NCI-H510A treated with DMSO at 0.1 percent for 48 hours (cell line): ENCODE data around the gene HDHD3.
A peak's percentile ranks its signal among the peaks of the same experiment; 100 is the strongest.
"Not testable (repeated sequence)": the region's sequence is repeated elsewhere in the genome, so short reads cannot be mapped to it uniquely, and the experiment has no call there.

Experiments used
- DNase-seq: peaks from one replicate; lab custom pipeline; 2025; lab: John Stamatoyannopoulos, UW

The HDHD3 gene

DNA sequence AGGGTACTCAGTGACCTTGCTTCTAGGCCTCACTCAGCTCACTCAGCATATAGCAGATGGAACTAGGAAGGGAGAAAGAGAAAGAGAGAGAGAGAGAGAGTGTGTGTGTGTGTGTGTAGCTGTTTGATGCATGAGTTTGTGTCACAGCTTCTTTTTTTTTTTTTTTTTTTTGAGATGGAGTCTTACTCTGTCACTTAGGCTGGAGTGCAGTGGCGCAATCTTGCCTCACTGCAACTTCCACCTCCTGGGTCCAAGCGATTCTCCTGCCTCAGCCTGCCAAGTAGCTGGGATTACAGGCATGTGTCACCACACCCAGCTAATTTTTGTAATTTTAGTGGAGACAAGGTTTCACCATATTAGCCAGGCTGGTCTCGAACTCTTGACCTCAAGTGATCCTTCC lies 11.1 kb downstream of the HDHD3 start:
- not testable (repeated sequence) for DNase-seq

DNA sequence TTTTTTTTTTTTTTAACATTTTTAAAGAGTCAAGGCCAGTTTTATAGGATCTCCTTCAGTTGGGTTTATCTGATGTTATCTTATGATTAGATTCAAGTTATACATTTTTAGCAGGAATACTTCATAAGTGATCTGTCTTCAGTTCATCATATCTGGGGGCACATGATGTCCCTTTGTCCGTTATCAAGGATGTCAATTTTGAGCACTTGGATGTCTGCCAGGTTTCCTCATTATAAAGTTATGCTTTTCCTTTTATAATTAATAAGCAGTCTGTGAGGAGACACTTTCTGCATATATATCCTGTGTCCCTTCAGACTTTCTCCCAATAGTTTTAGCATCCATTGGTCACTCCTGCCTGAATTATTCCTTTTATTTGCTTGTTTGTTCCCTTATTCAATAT lies 11.8 kb downstream of the HDHD3 start:
- DNase-seq: no peak

DNA sequence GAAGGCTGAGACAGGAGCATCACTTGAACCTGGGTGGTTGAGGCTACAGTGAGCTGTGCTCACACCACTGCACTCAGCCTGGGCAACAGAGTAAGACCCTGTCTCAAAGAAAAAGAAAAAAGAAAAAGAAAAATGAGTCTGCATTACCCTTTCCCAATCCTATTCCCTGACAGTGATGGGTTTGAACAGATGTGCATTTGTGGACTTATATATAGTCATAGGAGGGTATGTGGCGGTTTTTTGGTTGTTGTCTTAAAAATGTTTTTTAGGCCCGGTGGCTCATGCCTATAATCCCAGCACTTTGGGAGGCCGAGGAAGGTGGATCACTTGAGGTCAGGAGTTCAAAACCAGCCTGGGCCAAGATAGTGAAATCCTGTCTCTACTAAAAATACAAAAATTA lies 13.4 kb downstream of the HDHD3 start:
- DNase-seq: no peak

DNA sequence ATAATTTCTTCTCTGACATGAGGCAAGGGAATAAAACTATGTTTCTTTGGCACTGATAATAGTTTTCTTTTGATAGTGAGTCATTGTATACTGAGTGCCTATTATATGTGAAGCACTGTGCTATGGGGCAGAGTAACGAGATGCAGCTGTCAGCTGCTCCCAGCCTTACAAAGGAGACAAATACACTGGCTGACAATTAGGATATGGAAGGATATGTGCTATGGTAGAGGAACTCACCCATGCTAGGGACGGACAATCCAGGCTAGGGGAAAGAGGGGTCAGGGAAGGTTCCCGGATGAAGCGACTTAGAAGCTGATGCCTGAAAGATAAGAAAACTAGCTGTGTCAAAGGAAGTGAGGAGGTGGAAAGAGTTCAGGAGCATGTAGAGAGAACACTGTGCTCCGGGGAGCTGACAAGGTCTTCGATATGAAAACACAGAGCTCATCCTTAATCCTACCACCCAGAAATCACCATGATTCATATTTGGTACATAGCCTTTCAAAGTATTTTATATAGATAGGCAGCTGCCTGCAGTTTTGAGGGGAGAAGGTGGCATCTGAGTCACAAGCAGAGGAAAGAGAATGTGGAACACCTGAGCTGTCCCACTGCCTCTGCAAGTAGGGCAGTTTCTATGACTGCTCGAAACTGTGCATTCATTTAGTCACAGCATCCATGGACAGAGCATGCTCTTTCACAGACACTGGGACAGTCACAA lies 15.3 kb downstream of the HDHD3 start:
- no peak for DNase-seq

DNA sequence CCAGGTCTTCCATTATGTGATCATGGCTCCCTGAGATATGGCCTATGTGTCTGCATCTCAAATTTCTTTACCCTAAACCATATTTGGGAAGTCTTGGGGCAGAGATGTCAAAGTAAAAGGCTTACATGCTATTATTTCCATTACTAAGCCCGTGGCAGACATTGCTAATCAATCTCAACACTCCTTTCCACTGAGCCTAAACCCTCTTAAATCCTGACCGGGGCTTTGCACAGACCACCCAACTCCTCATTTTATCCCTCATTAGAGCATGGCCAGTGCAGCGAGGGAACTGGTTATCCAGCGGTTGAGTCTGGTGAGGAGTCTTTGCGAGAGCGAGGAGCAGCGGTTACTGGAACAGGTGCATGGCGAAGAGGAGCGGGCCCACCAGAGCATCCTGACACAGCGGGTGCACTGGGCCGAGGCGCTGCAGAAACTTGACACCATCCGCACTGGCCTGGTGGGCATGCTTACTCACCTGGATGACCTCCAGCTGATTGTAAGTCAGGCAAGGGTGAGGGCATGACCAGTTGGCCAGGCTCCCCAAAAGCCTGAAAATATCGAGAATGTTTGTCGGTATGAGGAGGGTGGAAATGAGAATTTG lies 16.4 kb downstream of the HDHD3 start:
- no peak for DNase-seq

DNA sequence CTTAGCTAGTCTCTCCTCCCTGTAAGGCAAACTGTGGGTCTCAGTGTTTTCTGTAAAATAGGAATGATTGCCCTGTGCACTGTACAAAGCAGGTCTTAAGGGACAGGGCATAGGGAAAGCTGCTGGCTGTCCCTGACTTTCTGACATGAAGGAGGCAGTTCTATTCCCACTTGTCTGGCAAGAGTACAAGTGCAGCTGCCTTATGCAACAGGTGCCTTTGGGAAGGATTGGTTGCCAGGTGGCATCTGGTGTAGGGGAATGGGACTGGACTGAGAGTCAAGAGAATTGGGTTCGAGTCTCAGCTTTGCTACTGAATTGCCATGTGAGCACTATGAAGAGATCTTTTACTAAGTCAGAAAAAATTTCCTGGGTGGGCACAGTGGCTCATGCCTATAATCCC lies 17.4 kb downstream of the HDHD3 start:
- no peak for DNase-seq

DNA sequence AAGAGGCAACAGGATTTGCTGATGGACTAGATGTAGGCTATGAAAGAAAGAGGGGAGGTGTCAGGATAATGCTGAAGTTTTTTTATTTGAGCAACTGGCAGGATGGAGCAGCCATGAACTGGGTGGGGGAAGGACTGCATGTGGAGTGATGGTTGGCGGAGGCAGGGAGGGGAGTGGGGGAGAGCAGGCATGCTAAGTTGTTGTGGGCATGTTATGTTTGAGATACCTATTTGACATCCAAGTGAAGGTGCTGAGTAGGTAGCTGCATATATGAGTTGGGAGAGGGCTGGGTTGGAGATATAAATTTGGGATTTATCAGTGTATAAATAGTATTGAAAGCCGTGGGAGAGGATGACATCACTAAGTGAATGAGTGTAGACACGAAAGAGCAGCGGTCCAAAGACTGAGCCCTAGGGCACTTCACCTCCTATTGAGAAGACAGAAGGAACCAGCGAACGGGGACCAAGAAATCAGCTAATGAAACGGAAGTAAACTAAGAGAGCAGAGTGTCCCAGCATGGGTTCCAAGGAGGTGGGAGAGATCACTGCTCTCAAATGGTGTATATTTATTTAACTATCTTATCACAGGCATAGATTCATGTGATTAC lies 20.0 kb downstream of the HDHD3 start:
- DNase-seq: no peak

DNA sequence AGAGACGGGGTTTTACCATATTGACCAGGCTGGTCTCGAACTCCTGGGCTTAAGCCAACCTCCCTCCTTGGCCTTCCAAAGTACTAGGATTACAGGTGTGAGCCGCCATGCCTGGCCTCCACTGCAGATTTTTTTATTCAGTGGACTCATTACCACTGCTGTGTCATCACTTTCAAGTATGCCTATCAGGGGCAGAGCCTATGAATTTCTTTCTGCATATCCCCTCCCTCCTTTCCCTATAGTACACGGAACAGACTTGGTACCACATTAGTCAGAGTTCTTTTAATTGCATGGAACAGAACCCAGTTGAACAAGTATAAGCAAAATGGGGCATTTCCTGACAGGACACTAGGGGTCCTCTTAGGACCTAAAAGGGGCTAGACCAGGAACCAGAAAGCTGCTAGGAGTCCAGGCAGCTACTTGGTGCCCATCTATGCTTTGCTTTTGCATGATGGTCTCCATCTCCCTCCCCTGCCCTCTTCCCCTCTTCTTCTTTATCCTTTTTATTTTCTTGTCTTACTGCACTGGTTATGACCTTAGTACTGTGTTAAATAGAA lies 21.7 kb downstream of the HDHD3 start:
- DNase-seq: no peak

DNA sequence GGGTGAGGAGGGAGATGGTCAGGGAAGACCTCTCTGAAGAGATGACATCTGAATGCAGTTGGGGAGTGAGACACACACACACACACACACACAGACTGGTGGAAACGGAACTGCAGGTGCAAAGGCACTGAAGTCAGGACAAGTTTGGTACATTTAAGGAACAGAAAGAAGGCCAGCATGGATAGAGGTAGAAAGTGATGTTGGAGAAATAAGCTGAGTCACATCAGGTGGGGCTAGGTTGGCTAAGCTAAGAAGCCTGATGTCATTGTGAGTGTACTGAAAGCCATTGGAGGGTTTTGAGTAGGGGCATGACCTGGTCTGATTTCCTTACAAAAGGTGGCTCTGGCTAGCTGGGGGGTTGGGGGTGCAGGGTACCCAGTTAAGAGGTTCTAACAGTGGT lies 24.4 kb downstream of the HDHD3 start:
- no peak for DNase-seq

DNA sequence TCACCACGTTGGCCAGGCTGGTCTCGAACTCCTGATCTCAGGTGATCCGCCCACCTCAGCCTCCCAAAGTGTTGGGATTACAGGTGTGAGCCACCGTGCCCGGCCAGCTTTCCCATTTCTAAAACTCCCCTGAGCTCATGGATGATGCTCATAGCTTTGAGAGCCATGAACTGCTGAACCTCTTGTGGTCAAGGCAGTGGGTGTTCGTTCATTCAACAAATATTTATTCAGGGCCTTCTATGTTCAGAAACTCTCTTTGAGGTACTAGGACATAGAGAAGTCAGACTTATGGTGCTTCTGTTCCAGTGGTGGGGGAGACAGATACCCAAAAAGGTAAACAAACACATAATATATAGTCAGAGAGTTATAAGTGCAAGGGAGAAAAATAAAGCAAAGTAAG lies 24.8 kb downstream of the HDHD3 start:
- peak; percentile 38 for DNase-seq

DNA sequence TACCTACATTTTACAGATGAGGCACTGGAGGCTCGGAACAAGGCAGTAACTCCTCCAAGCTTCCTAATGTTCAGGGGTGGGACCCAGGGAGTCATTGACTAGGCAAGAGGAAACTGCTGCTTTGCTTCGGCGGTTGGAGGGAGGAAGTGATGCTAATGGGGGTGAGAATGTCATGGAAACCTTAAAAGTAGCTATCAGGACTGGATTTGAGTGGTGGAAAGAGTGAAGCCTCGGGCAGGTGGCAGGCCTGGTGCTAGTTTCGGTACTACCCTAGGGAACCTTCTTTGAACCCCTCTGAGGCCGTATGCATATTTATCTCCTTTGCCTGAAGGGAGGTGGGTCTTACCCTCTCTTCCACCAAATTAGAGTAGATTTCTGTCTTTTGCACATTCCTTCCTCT lies 25.8 kb downstream of the HDHD3 start:
- DNase-seq: no peak

DNA sequence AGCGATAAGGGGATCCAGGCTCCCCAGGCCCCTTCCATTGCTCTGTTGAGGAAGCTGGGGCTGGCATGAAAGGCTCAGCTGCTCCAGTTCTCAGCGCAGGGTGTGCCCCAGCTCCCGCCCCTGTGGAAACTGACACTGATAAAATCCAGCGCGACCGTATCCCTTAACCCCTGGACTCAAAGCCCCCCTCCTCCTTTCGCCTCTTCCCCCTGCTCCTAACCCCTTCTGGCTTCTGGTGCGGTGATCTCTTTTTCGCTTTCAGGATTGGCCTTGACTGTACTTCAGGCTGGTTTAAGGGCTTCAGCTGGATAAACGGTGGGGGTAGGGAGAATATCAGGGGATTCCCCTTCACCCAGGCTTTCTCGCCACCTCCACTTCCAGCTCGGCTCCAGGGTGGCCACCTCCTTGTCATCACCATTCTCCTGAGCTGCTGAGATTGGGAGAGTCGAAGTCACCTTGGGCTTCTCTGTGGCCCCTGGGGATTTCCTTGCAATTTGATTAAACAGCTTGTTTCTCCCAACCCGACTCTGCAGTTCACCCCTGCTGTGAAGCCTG lies 26.6 kb downstream of the HDHD3 start:
- peak; percentile 27 for DNase-seq

DNA sequence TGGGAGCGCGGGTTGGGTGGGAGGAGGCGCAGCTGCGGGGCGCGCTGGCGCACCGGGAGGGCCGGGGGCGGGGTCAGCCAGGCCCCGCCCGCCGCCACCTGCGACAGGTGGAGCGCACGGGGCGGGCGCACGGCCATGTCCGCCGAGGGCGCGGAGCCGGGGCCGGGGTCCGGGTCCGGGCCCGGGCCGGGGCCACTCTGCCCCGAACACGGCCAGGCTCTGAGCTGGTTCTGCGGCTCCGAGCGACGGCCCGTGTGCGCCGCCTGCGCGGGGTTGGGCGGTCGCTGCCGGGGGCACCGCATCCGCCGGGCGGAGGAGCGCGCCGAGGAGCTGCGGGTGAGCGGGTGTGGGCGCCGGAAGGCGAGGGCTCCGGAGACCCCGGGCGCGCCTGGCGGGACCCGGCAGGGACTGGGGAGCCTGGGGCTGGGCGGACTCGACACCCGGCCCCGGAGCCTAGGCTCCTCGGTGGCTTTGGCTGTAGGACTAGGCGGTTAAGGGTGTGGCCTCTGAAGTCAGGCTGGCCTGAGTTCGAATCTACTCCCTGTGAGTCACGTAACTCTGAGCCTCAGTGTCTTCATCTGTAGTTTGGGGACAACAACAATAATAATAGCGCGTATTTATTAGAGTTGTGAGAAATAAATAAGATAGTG lies 27.2 kb downstream of the HDHD3 start, which contains the start of gene BSPRY:
BSPRY (plus strand) TSS at position 97 of the 650 bp plus-strand sequence; CDS start at position 136, 39 bp downstream.
- DNase-seq: peak; percentile 56

DNA sequence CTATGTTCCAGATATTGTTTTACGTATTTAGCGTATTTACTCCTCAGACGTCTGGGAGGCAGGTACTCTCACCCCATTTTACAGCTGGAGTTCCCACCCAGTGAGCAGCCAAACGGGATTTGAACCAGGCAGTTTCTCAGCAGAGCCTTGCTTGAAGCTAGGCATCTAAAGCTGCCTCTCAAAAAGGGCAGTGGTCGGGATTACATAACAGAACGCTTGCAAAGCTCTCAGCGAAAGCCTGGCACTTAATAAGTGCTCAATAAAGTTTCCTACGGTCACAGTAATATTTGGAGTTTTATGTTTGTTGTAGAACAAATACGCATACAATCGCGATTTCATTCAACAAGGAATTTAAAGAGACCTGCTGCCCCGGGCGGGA lies 27.7 kb downstream of the HDHD3 start:
- DNase-seq: peak; percentile 56

DNA sequence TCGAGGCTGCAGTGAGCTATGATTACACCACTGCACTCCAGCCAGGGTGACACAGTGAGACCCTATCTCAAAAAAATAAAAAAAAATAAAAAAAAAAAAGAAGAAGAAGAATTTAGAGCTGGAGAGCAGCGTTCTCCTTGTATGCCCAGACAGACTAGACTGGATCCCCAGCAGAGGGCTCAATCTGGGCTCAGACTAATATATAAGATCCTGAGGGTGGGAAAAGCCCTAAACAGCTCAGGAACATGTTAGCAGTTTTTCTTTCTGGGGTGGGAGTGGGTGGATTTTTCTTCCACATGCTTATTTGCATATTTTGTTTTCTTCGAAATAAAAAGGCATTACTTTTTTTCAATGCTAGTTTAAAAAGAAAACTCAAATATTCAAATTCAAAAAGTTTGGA lies 28.3 kb downstream of the HDHD3 start:
- no peak for DNase-seq

DNA sequence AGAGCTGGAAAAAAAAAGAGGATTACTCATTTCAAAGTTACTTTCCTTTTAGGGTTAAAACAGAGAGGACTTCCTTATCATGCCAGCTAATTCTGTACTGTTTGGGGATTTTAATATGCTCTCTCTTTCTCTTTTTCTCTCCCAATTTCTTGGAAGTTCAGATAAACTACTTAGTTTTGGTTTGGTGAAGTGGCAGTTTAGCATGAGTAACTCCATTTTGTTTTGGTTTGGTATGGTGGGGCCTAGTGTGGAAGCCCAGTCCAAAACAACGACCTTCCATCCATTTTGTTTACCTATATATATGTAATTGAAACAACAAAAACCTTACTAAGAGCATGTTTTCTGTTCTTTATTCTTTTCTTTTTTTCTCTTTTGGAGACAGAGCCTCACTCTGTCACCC lies 31.1 kb downstream of the HDHD3 start:
- no peak for DNase-seq

DNA sequence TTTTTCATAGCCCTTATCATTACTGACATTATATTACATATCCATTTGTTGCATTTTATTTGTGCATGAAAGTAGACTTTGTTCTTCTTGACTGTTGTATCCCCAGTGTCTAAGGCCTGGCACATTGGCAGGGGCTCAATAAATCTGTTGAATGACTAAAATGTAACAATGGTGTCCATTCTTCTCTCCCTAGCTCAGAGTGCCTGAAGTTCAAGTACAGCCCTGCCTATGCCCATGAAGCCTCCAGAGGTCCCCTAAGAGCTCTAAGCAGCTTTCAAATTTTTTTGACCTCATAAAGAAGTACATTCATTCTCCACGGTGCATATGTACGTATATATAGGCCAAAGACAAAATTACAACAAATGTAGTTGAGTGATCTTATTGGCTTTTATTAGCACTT lies 31.6 kb downstream of the HDHD3 start:
- DNase-seq: no peak

DNA sequence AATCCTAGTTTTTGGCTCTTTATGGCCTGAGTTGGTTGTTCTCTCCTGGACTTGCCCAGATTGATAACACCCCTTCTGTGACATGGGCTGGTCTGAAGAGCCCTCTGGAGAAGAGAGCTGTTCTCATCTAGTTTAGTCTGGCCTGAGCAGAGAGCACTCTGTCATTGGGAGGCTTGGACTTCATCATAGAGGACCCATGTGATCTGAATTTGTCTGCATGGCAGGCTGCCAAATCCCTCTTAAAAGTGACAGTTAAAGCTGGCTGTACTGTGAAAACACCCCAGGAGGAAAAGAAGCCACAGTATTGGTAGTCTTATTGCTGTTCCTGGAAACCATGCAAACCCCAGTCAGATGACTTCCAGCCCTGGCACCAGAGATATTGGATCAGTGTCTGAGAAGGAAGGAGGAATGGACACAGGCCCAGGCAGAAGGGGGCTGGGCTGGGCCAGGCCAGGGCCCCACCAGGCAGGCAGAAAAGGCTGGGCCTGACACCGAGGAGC lies 33.0 kb downstream of the HDHD3 start:
- peak; percentile 97 for DNase-seq

DNA sequence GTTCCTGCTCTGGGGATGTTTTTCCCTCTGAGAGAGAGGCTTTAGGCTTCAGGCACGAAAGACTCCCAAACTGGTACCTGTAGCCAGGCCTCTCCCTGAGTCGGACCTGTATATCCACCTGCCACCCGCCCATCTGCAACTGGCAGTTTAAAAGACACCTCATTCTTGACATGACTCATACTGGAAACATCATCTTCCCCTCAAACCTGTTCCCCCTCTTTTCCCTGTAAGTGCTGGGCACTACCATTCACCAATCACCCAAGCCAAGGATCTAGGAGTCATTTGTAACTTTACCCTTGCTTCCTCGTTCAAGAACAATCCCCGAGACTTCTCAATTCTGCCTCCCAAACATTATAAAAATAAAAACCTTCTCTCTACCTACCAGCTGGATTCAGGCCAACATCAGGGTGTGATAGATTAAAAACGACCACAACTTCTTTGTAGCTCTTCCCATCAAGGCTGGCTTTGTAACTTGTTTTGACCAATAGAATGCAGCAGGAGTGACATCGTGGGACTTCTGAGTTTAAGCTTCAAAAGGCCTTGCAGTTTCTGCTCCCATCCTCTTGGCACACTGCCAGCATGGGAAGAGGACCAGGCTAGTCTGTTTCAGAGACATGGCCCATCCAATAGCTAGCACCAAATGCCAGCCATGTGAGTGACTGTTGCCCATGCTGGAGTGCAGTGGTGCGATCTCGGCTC lies 34.9 kb downstream of the HDHD3 start:
- peak; percentile 43 for DNase-seq

DNA sequence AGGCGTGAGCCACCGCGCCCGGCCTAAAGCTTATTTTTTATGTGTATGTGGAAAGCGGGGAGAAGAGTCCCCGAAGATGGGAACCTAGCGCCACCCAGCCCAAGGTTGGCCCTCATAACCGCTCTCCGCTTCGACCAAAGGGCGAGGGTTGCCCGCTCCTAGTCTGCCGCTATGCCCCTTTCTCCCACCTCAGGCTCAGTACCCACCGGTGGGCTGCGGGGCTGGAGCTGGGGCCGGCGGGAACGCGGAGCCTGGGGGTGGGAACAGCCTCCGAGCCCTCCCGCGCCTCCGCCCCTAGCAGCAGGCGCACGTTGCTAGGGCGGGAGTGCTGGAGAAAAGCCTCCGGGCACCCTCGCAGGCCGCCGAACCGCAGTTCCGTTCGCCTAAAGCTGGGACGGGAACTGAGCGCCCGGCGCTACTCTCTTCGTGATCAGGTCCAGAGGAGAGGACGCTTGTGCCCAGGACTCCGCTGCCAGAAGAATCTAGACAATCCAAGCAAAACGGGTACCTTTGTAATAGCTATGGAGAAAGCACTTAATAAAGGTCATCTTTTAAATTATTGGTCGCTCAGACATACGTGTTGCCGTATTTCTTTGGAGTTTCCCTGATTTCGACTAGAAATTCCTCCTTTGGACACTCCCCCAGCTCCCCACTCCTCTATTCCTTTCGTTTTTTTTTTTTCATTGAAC lies 36.6 kb downstream of the HDHD3 start, which contains the start of gene WDR31:
WDR31 (minus strand) TSS at position 265 of the 689 bp plus-strand sequence. CDS start 8,253 bp downstream, outside the sequence.
- DNase-seq: peak; percentile 80

DNA sequence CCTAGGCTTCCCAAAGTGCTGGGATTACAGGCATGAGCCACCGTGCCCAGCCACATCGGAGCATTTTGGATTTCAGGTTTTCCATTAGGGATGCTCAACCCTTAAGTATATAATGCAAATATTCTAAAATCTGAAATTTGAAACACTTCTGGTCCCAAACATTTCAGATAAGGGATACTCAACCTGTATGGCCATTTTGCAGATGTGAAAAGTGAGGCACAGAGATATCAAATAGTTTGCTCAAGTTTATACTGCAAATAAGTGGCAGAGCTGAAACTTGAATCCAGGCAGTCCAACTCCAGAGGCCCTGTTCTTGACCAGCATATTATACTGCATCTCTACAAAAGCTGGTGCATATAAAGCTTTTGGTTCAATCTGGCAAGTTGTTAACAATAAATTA lies 39.1 kb downstream of the HDHD3 start:
- DNase-seq: no peak
